Cardiac fibroblast (primary cell): ENCODE measurements around the gene PELI2.

Experiments
- DNase-seq, 2 donors: peaks; one replicate each; pipeline versions ENCODE4 v3.0.0 to v3.0.0-alpha.2; 2010; ENCODE audit warnings: low read depth in 2 of 2
- H3K4me3 ChIP-seq, 2 donors: replicated peaks in 1 of 2; 1 replicate in 1 of 2; 2 replicates in 1 of 2; pipeline ENCODE4 v1.5.1; 2011; ENCODE audit warnings: low read depth in 2 of 2, low read length in 2 of 2, mild to moderate bottlenecking in 2 of 2, moderate library complexity in 1 of 2
- TF ChIP-seq, protein P1 (sequence below): IDR thresholded peaks from one replicate; pipeline ENCODE4 v1.5.1; 2011; ENCODE audit warnings: low read depth, mild to moderate bottlenecking, low read length, inconsistent platforms

The PELI2 gene

DNA sequence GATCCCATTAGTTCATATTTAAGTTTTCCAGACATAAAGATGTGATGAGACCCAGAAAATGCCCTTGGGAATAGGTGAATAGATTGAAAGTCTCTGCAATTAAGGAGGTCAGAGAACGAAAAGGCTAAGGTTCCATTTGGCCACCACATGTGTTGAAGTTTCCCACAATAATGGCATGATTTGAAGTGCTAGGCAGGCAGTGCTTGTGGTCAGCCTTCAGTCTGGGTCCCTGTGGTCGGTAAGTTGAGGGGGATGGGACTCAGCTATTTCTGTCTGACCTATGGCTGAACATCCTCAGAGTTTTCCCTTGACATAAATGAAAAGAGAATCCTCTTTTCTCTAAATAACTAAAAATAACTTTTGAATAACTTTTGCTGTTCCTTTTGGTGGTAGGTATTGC is 92.4 kb downstream of the PELI2 start:
- TF ChIP-seq, protein P1, sequence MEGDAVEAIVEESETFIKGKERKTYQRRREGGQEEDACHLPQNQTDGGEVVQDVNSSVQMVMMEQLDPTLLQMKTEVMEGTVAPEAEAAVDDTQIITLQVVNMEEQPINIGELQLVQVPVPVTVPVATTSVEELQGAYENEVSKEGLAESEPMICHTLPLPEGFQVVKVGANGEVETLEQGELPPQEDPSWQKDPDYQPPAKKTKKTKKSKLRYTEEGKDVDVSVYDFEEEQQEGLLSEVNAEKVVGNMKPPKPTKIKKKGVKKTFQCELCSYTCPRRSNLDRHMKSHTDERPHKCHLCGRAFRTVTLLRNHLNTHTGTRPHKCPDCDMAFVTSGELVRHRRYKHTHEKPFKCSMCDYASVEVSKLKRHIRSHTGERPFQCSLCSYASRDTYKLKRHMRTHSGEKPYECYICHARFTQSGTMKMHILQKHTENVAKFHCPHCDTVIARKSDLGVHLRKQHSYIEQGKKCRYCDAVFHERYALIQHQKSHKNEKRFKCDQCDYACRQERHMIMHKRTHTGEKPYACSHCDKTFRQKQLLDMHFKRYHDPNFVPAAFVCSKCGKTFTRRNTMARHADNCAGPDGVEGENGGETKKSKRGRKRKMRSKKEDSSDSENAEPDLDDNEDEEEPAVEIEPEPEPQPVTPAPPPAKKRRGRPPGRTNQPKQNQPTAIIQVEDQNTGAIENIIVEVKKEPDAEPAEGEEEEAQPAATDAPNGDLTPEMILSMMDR = no peak
- no peak for DNase-seq
- H3K4me3 ChIP-seq = no peak overlapping the region

DNA sequence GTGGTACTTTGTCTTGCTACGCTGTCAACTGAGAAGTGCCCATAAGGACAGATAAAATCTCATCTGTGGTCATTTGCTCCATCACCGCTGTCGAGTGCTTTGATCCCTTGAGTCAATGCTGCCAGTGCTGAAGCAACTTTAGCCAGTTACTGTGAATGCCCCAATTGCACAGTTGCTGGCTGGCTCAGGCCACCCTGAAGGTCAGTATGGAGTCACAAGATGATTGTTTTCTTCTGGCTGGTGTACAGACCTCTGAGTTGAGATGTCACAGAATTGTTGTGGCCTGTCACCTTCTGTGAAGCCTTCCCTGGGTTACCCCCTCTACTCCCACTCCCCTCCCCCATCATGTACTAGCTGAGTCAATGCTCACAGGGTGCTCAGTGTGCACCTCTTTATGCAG is 92.9 kb downstream of the PELI2 start:
- TF ChIP-seq, protein P1 = no peak
- H3K4me3 ChIP-seq = no peak overlapping the region
- no peak for DNase-seq

DNA sequence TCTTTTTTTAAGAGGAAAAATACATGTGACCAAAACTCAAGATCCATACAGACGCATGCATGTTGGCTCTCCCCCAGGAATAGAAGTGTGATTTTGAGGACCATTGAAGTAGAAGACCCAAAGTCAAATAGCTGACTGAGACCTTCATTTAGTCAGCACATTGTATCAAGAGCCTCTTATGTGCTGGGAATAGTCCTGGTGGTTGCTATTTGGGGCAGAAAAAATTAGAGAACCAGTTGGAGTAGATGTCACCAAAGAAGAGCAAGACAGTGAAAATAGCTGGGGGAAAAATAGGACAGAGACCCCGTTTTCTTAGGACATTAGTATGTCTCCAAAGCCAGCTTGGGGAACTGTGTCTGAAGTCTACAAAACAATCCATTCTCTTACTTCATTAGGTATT is 93.6 kb downstream of the PELI2 start:
- TF ChIP-seq, protein P1 = no peak
- H3K4me3 ChIP-seq = no peak overlapping the region
- no peak for DNase-seq

DNA sequence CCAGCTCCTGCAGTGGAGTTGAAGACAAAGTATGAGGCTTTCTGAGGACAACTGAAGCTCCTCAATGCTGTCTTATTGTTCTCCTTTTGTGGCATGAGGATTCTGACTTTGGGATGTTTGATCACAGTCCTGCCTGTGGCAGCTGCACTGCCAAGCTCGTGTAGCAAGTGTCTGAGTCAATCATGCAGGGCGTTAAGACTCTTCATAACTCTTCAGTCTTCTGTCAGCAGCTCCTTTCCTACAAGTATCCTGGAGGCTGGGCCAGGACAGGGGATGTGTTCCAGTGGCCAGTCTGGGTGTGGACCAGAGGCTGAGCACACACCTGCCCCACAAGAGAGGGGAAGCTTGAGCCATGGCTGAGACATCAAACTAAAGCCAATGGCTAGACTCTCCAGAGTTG is 94.3 kb downstream of the PELI2 start:
- no peak overlapping the region for H3K4me3 ChIP-seq
- TF ChIP-seq, protein P1 = no peak
- no peak for DNase-seq

DNA sequence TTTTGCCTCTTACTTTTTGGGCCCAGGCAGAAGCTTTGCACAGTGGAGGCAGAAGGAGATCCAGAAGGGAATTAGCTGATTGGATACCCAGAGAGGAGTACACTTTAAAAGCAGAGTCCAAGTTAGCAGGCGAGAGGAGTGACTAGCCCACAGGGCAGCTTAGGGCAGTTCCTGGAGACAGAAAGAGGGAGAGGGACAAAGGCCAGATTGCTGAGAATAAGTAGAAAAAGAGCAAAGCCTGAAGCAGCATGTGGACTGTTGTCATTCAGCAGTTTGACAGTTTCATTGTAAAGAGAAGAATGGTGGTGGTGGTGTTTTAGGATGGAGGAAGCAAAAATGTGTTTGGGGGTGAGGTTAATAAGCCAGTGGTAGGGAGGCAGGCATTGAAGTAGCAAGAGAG is 95.1 kb downstream of the PELI2 start:
- no peak for DNase-seq
- no peak overlapping the region for H3K4me3 ChIP-seq
- TF ChIP-seq, protein P1 = no peak

DNA sequence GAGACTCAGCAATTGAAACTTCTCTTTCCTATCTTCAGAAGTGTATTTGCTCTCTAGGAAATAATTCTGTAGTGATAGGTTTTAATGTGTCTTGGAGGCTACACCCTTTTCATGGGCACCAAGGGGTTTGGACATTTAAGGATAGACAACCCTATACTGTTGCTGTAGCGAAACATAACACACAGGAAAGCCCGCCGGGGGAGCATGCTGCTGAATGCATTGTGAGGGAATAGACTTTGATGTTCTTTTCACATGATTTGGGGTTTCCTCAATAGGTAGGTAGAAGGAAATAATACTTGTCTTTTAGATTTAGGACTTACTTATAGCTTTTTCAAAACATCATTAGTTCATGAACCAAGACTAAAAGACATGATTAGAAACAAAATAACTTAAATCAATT is 97.0 kb downstream of the PELI2 start:
- no peak overlapping the region for H3K4me3 ChIP-seq
- no peak for DNase-seq
- TF ChIP-seq, protein P1 = no peak

DNA sequence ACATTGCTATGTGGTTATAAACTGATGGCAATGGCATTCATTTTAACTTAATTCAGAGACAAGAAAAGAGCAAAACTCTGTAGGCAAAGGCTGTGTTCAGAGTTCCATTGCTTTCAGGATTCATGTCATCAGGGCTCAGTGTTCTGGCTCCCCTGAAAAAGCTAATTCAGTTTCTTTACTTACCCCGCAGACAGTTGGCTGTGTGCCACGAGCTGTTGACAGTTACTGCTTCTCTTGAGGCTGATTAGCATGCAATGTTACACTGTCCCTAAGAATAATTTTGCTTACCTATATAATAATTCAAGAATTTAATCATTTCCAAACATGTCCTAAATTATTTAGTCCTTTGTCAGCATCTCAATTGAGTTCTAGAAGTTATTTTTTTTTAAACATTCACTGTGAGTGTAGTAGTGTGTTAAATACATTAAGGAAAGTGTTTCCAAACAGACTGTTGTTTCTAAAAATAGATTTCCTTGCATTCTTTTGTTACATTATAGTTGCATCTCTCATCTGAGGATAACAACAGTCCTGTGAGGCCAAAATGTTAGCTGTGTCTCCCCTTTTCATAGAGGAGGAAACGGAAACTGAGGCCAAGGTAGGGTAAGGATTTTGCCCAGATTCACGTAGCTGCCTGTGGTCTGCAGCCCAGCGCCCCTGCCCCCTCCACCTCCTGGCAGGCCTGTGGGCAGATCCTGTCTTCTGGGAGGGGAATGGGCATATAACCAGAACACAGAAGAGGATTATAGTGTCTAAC is 98.6 kb downstream of the PELI2 start:
- TF ChIP-seq, protein P1 = no peak
- DNase-seq = peak; percentile 50 to 57

More for the DNA sequence above, 98.6 kb downstream of the PELI2 start:
- no peak overlapping the region for H3K4me3 ChIP-seq
